ENCODE data around the gene RFXANK.
"Not testable (repeated sequence)": the region's sequence is repeated elsewhere in the genome, so short reads cannot be mapped to it uniquely, and the experiment has no call there.

The RFXANK gene

GRCh38 chr19:19169236-19170052 lies 22.6 kb upstream of the RFXANK start:
- Histone ChIP-seq H4K20me1 (peaks cover 36% of the 10 kb centered on the region), H3K9ac (no peak overlapping the region), H3K27ac (no peak overlapping the region), H3K4me3 (peak overlapping the region; percentile 50), H3K36me3 (peaks cover 5% of the 10 kb centered on the region; the same call in 1 of the 2 replicates), H3K27me3 (no peaks in the 10 kb centered on the region), H3K4me2 (peak overlapping the region; percentile 88), H3K9me3 (no peaks in the 10 kb centered on the region), H3K4me1 (peaks cover 27% of the 10 kb centered on the region)
- no peak for TF ChIP-seq Cebpa-rat (IDR thresholded peaks at IDR 0.05)

GRCh38 chr19:19170053-19170872 lies 21.8 kb upstream of the RFXANK start, which contains the start of gene MEF2B:
Gene MEF2B, minus strand, starts transcription at chr19:19170263. Its CDS starts 19,528 bp downstream, at chr19:19150735.
- H3K4me1 ChIP-seq: peaks cover 27% of the 10 kb centered on the region
- 0 out of 2 replicates have a peak, but pooled peaks cover 5% of the 10 kb centered on the region for H3K36me3 ChIP-seq
- peak within 1 kb of the TSS; percentile 50 for H3K4me3 ChIP-seq
- peak within 1 kb of the TSS; percentile 88 for H3K4me2 ChIP-seq
- H3K27me3 ChIP-seq: no peaks in the 10 kb centered on the region
- H4K20me1 ChIP-seq: peaks cover 36% of the 10 kb centered on the region
- H3K27ac ChIP-seq: no peak within 1 kb of the TSS
- no peak within 1 kb of the TSS for H3K9ac ChIP-seq
- H3K9me3 ChIP-seq: no peaks in the 10 kb centered on the region
- no peak for TF ChIP-seq Cebpa-rat (IDR thresholded peaks at IDR 0.05)

GRCh38 chr19:19170873-19171672 lies 21.0 kb upstream of the RFXANK start:
- Histone ChIP-seq H3K9ac (no peak overlapping the region), H4K20me1 (peaks cover 36% of the 10 kb centered on the region), H3K4me2 (peak overlapping the region; percentile 88), H3K4me1 (peaks cover 27% of the 10 kb centered on the region), H3K36me3 (peaks cover 11% of the 10 kb centered on the region; the same call in 1 of the 2 replicates), H3K27ac (no peak overlapping the region), H3K9me3 (no peaks in the 10 kb centered on the region), H3K4me3 (peak overlapping the region; percentile 50), H3K27me3 (no peaks in the 10 kb centered on the region)
- TF ChIP-seq Cebpa-rat (IDR thresholded peaks at IDR 0.05): no peak

- TF ChIP-seq Cebpa-rat (IDR thresholded peaks at IDR 0.05): no peak
- Histone ChIP-seq H4K20me1 (peaks cover 36% of the 10 kb centered on the region), H3K27ac (0 out of 2 replicates have a peak overlapping the region, but pooled peaks have one; percentile 18), H3K4me1 (peaks cover 27% of the 10 kb centered on the region), H3K4me3 (no peak overlapping the region), H3K36me3 (peaks cover 15% of the 10 kb centered on the region), H3K4me2 (peak overlapping the region; percentile 36; the same call in 1 of the 2 replicates), H3K9me3 (no peaks in the 10 kb centered on the region), H3K9ac (no peak overlapping the region), H3K27me3 (no peaks in the 10 kb centered on the region)
Measured at GRCh38 chr19:19171821-19172532, 20.1 kb upstream of the RFXANK start.

- Histone ChIP-seq H4K20me1 (peaks cover 36% of the 10 kb centered on the region), H3K36me3 (peaks cover 25% of the 10 kb centered on the region), H3K4me1 (peaks cover 27% of the 10 kb centered on the region)
- not testable (repeated sequence) for H3K27me3 ChIP-seq, H3K4me2 ChIP-seq, H3K9ac ChIP-seq, H3K9me3 ChIP-seq, H3K4me3 ChIP-seq, H3K27ac ChIP-seq
Measured at GRCh38 chr19:19173243-19173642, 18.8 kb upstream of the RFXANK start.

- Histone ChIP-seq H3K27me3 (no peaks in the 10 kb centered on the region), H3K9me3 (no peaks in the 10 kb centered on the region), H3K27ac (no peak overlapping the region), H3K4me2 (no peak overlapping the region), H3K9ac (no peak overlapping the region), H3K36me3 (peaks cover 61% of the 10 kb centered on the region), H4K20me1 (peaks cover 3% of the 10 kb centered on the region; the same call in 1 of the 2 replicates), H3K4me1 (peaks cover 4% of the 10 kb centered on the region), H3K4me3 (no peak overlapping the region)
- TF ChIP-seq Cebpa-rat (IDR thresholded peaks at IDR 0.05): no peak
Measured at GRCh38 chr19:19176950-19177349, 15.1 kb upstream of the RFXANK start.

- no peak for TF ChIP-seq Cebpa-rat (IDR thresholded peaks at IDR 0.05)
- Histone ChIP-seq H3K36me3 (peaks cover 72% of the 10 kb centered on the region), H3K4me3 (no peak overlapping the region), H3K9ac (no peak overlapping the region), H3K4me1 (peaks cover 13% of the 10 kb centered on the region), H3K4me2 (no peak overlapping the region), H3K27me3 (no peaks in the 10 kb centered on the region), H3K27ac (no peak overlapping the region), H3K9me3 (no peaks in the 10 kb centered on the region), H4K20me1 (0 out of 2 replicates have a peak, but pooled peaks cover 2% of the 10 kb centered on the region)
Measured at GRCh38 chr19:19179548-19180441, 12.3 kb upstream of the RFXANK start.

GRCh38 chr19:19181488-19181998 lies 10.5 kb upstream of the RFXANK start:
- peaks cover 79% of the 10 kb centered on the region for H3K36me3 ChIP-seq
- no peak overlapping the region for H3K4me2 ChIP-seq
- H3K27ac ChIP-seq: no peak overlapping the region
- H3K4me3 ChIP-seq: no peak overlapping the region
- 0 out of 2 replicates have a peak, but pooled peaks cover 5% of the 10 kb centered on the region for H4K20me1 ChIP-seq
- peaks cover 30% of the 10 kb centered on the region for H3K4me1 ChIP-seq
- peaks cover 1% of the 10 kb centered on the region; the same call in 1 of the 2 replicates for H3K9me3 ChIP-seq
- no peak overlapping the region for H3K9ac ChIP-seq
- no peaks in the 10 kb centered on the region for H3K27me3 ChIP-seq
- no peak for TF ChIP-seq Cebpa-rat (IDR thresholded peaks at IDR 0.05)
